CD4-positive, alpha-beta T cell treated with Interleukin-10 for 1 hour (primary cell): ENCODE results near the gene ALDH1L1.

ENCODE experiments used
- DNase-seq: peaks from one replicate; pipeline ENCODE4 v3.0.0-alpha.2; 2020

The ALDH1L1 gene

DNA sequence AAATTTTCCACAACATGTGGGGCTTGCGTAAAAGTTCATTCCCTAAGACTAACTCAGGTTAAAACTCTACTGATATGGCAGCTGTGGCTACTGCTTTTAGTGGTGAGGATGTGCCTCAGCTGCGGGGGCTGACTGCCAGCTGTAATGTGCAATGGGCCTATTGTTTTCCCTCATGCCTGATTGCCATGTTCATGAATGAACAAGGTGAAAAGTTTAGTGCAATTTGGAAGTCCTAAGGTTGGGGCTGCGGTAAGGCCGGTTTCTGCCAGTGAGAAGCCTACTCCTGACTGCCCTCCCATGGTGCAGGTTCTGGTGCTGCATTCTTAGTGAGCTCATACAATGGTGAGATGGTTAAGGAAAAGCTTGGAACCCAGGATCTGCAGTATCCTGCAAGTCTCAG lies 10.9 kb upstream of the ALDH1L1 start:
- DNase-seq, result no peak

GRCh38 chr3:126187920-126188319 lies 7.5 kb upstream of the ALDH1L1 start:
- no peak for DNase-seq

DNA sequence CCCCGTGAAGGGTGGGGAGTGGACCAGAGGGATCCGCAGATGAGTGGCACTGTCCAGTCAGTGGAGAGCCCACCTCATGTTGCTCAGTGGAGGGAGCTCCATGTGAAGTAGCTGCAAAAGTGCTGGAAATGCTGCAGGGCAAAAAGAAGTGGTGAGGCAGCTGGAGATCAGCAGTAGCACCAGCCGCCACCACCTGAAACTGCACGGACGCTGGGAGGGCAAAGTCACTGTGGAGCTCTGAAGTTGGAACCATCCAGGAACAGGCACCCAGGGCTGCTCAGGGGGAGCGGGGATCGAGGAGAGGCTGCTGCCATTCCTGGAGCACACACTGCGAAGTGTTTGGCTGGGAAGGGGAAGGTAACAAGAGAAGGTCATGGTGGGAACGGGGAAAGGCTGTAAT lies 6.4 kb upstream of the ALDH1L1 start:
- no peak for DNase-seq

- no peak for DNase-seq
Measured at GRCh38 chr3:126186271-126186670, 5.9 kb upstream of the ALDH1L1 start.

GRCh38 chr3:126184465-126185000 lies 4.1 kb upstream of the ALDH1L1 start:
- DNase-seq, result no peak

GRCh38 chr3:126181398-126181725 lies 976 bp upstream of the ALDH1L1 start:
- DNase-seq, result no peak

GRCh38 chr3:126179825-126180476 lies 435 bp downstream of the ALDH1L1 start:
- no peak for DNase-seq

DNA sequence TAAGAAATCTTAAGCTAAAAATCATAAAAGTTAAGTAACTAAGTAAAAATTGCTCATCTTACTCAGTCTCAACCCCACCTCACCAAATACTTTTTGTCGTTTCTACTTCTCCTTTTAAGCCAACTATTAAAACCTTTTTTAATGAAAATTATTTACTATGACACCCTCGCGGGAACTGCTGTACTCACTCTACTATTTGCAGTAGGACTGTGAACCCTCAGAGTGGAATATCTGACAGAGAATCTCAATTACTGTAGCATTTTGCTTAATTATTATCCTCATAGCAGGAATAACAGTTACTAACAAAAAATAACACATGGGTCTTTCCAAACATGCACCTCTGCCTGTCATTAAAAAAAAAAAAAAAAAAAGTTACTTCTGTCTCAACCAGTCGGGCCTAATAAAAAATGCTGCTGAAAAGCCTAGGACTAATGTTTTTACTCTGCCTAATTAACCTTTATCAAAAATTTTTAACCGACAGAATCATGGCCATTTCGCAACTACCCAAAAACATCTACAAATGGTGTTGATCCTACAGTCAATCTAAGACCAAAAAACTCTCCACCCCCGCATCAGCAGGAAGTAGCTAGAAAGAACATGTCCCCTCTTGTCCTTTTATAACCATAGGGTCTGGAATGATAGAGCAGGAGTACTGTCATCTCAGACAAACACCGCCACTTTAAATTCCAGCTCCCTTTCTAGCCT lies 10.2 kb downstream of the ALDH1L1 start:
- DNase-seq, result no peak

- DNase-seq, result no peak
Measured at GRCh38 chr3:126167566-126167965, 12.8 kb downstream of the ALDH1L1 start.

- DNase-seq, result no peak
Measured at GRCh38 chr3:126166009-126166408, 14.4 kb downstream of the ALDH1L1 start.

DNA sequence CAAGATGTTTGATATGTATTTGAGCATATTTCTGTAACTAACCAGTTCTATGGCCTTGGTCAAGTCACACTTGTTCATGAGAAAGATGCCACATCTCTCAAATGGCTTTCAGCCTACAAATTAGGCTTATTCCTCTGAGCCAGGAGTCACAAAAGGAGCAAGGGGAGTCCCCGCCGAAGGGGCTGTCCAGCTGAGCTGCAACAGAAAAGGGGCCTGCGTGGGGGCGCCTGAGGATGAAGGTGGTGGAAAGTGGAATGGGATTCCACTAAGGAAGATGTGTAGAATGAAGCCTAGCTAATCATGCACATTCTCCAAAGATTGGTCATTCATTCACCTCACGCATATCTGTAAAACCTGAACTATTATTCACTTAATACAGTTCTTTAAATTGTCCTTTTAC lies 19.1 kb downstream of the ALDH1L1 start:
- no peak for DNase-seq

DNA sequence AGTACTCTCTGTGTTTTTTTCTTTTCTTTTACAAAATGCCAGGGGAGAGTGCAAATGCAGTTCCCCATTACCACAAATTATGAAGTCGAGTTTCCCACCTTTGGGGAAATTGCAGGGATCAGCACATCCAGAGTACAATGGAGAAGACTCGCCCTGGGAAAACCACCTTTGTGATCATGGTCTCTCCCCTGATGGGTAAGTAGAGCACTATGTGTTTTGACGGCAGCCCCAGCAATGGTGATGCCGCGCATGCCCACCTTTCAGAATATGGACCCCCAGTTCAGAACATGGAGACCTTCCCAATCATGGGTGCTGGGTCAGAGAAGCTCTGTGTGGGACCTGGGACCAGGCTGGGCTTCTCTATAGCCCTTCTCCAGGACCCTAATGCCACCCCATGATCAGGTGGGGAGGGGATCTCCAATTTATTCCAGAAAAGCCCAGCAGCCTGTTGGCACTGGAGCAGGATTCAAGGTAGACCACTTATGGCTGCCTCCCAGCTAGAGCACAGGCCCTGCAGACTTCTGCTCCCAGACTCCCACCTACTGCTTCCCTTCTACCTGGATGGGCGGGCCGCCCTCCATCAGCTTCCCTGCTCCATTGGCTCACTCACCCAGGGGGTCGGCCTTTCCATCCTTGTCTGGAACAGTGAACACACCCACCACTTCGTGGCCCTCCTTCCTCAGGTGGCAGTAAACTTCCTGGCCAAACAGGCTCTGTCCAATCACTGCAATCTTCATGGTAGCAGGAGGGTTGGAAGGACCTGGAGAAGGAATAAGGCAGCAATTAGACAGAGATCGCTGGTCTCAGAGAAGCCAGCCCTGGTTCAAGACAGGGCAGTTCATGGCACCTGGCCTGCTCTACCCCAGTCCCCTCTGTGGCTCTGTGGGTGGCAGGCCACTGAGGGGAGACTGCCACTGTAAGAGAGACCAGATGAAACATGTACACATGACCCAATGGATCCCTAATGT lies 19.9 kb downstream of the ALDH1L1 start:
- no peak for DNase-seq

GRCh38 chr3:126159476-126159875 lies 20.9 kb downstream of the ALDH1L1 start:
- no peak for DNase-seq

GRCh38 chr3:126158912-126159454 lies 21.4 kb downstream of the ALDH1L1 start:
- DNase-seq, result no peak

DNA sequence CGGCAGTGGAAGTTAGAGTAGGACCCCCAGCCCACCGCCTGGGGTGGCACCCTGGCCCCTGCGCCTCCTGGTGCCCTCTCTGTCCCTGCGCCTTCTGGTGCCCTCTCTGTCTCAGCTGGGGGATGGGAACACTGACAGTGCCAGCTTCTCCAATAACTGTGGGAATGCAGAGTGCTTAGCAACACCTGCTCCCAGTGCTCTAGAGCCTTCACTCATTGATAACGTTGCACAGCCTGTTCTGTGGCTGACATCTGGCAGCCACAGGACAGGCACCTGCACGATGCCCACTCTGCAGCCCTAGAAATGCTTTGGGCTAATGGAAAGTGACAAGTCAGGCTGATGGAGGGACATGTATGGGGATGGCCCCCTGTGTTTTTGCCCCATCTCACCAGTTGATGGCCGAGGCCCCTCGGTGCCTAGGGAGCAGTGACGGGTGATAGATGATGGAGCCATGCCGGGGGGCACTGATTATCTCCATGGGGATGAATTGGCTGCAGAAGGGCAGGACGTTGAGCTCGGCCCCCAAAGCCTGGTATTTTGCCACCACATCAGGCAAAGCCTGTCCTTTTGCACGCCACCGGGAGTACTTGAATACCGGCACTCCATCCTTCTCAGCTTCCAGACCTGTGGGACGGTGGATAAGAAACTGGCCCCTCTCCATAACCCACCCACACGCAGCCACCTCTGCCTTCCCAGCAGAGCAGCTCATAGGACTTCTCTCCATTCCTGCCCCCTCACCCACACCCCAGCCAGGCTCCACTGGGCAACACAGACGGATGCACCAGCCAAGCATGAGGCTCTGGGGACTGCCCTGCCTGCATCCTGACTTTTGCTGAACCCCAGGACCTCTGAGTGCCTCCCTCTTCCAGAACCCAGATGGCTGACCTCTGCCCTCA lies 22.1 kb downstream of the ALDH1L1 start:
- DNase-seq, result no peak

- no peak for DNase-seq
Measured at GRCh38 chr3:126157083-126157768, 23.2 kb downstream of the ALDH1L1 start.

DNA sequence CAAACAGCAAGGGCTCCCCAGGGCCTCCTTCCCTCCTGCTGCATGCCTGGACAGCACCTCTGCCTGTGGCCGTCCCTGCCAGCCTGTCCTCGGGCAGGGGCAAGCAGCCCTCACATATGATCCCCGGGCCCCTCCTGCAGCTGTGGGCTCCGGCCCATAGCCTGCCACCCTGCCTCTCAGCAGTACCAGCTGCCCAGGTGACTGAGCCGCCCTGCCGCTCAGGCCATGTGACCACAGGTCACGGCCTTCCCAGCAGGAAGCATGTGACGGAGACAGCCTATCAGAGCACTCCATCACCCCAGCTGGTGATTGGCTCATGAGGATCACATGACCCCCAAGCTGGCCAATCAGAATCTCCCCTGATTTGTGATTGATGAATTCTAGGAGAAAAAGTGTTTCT lies 23.9 kb downstream of the ALDH1L1 start:
- no peak for DNase-seq

- no peak for DNase-seq
Measured at GRCh38 chr3:126155819-126156218, 24.6 kb downstream of the ALDH1L1 start.

DNA sequence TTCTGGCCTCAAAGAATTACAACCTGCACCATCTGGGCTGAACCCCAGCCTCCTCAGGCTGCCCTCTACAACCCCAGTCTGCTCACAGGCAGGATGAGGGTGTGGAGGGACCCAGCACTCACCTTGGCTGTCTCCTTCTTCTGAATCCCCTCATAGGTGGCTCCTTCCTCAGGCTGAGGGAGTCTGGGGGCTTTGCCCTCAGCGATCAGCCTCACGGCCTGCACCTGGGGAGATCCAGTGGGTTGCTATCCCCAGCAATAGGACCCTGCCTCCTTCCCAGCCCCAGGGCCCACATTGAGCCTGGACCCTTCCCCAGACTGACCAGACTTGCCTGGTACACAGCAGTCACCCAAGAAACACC lies 25.1 kb downstream of the ALDH1L1 start:
- DNase-seq, result no peak

- DNase-seq, result no peak
Measured at GRCh38 chr3:126154391-126155279, 25.8 kb downstream of the ALDH1L1 start.
